NB4 (cell line): Measurements from ENCODE around the gene ZNF691.

ENCODE experiments used
- CTCF ChIP-seq: IDR thresholded peaks from one replicate; pipeline ENCODE4 v1.5.1; 2012; ENCODE audit warnings: low read depth, low read length
- POLR2A ChIP-seq: IDR thresholded peaks from 2 replicates; pipeline ENCODE4 v1.6.1; 2011; ENCODE audit warnings: mild to moderate bottlenecking; ENCODE audit not compliant: insufficient read length; ENCODE audit errors: extremely low read depth

- TF ChIP-seq CTCF: no peak
- no peak for TF ChIP-seq POLR2A
Measured at GRCh38 chr1:42824481-42825035, 21.9 kb upstream of the ZNF691 start.
